Astrocyte (in vitro differentiated cells and primary cell): ENCODE results near the gene KLHL10.
A peak's percentile ranks its signal among the peaks of the same experiment; 100 is the strongest.

Experiments
- CTCF ChIP-seq: IDR thresholded peaks from 2 replicates; pipeline ENCODE4 v1.5.1; 2011; ENCODE audit warnings: low read depth, mild to moderate bottlenecking, inconsistent platforms, low read length, moderate library complexity; ENCODE audit not compliant: insufficient read depth
- EZH2 ChIP-seq: IDR thresholded peaks from 2 replicates; pipeline ENCODE4 v1.6.1; 2012; ENCODE audit warnings: mild to moderate bottlenecking, low read length, inconsistent platforms; ENCODE audit not compliant: insufficient read depth

GRCh38 chr17:41885733-41886132 is 48.1 kb downstream of the KLHL10 start:
- peak; percentile 7 for TF ChIP-seq CTCF
- TF ChIP-seq EZH2 = no peak
